Upper lobe of left lung (tissue), 4 donors: Measurements from ENCODE around the gene ZNF628.

Source experiments
- EP300 ChIP-seq, 4 donors: sonication (generic); formaldehyde crosslinking; IDR thresholded peaks; one replicate each; pipeline ENCODE4 v1.5.1; 2017; ENCODE audit warnings: antibody characterized with exemption in 4 of 4, control low read depth in 2 of 4
- POLR2A ChIP-seq, 4 donors: fragments of 450-650 bp; IDR thresholded peaks; one replicate each; pipeline ENCODE4 v1.5.1; 2016 to 2017; ENCODE audit warnings: antibody characterized with exemption in 4 of 4, mild to moderate bottlenecking in 2 of 4
- TF ChIP-seq, protein P1 (sequence below), 6 experiments: fragments of 450-650 bp in 4 of 6; fragments of 200-600 bp in 2 of 6; sonication (generic) in 2 of 6; IDR thresholded peaks; one replicate each; pipeline ENCODE4 v1.5.1; 2016 to 2019; ENCODE audit warnings: antibody characterized with exemption in 6 of 6

DNA sequence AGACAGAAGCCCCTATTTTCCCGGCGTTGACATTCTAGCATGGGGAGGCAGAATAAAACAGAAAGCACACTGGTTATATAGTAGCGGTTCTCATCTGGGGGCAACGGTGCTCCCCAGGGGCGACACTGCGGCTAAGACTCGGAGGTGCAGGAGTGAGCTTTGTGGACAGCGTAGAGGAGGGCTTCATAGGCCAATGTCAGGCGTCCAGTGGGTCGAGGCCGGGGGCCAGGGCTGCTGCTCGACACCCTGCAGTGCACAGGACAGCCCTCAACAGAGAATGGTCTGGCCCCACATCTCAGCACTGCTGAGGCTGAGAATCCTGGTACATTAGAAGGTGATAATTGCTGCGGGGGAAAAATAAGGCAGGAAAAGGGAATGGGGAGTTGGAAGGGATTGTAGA is 1.5 kb downstream of the ZNF628 start:
- TF ChIP-seq POLR2A (IDR thresholded peaks at IDR 0.05) (no peak), EP300 (IDR thresholded peaks at IDR 0.05) (no peak)
- TF ChIP-seq, protein P1, sequence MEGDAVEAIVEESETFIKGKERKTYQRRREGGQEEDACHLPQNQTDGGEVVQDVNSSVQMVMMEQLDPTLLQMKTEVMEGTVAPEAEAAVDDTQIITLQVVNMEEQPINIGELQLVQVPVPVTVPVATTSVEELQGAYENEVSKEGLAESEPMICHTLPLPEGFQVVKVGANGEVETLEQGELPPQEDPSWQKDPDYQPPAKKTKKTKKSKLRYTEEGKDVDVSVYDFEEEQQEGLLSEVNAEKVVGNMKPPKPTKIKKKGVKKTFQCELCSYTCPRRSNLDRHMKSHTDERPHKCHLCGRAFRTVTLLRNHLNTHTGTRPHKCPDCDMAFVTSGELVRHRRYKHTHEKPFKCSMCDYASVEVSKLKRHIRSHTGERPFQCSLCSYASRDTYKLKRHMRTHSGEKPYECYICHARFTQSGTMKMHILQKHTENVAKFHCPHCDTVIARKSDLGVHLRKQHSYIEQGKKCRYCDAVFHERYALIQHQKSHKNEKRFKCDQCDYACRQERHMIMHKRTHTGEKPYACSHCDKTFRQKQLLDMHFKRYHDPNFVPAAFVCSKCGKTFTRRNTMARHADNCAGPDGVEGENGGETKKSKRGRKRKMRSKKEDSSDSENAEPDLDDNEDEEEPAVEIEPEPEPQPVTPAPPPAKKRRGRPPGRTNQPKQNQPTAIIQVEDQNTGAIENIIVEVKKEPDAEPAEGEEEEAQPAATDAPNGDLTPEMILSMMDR (IDR thresholded peaks at IDR 0.05) = no peak
